HEK293 (cell line): ENCODE measurements around the gene ANGPTL4.

Experiments
- CTCF ChIA-PET: fragments of 350-600 bp; formaldehyde crosslinking; extraction: SDS; loops from one replicate; lab custom pipeline; 2021; ENCODE audit warnings: antibody characterized with exemption; lab: Yijun Ruan, JAX
- POLR2A ChIA-PET: fragments of 300-600 bp; formaldehyde crosslinking; extraction: SDS; loops from one replicate; lab custom pipeline; 2020; ENCODE audit warnings: antibody characterized with exemption, inconsistent platforms; lab: Yijun Ruan, JAX
- H3K27ac ChIP-seq: fragments of 200-500 bp; sonication (Bioruptor generic); 2 replicates; pipeline ENCODE4 v1.5.1; 2014; ENCODE audit warnings: low read depth, low read length, control low read depth, inconsistent platforms; ENCODE audit errors: extremely low read depth
- H3K36me3 ChIP-seq, 2 experiments: fragments of 200-500 bp in 1 of 2; sonication (Bioruptor generic) in 1 of 2; 1 replicate in 1 of 2; 2 replicates in 1 of 2; pipeline ENCODE4 v1.5.1; 2014 to 2017; ENCODE audit warnings: inconsistent platforms in 2 of 2, low read length in 2 of 2; ENCODE audit not compliant: control insufficient read depth in 2 of 2, insufficient read depth in 1 of 2
- H3K4me1 ChIP-seq: fragments of 200-500 bp; sonication (Bioruptor generic); 2 replicates; pipeline ENCODE4 v1.5.1; 2014; ENCODE audit warnings: mild to moderate bottlenecking, low read length, inconsistent platforms; ENCODE audit not compliant: control insufficient read depth, insufficient read depth
- H3K4me3 ChIP-seq: 2 replicates; pipeline ENCODE4 v1.5.1; 2011; ENCODE audit warnings: low read depth, mild to moderate bottlenecking, control low read depth, low read length, moderate library complexity
- H3K9me3 ChIP-seq: fragments of 200-500 bp; sonication (Bioruptor generic); 2 replicates; pipeline ENCODE4 v1.5.1; 2014; ENCODE audit warnings: low read depth, low read length, inconsistent platforms; ENCODE audit not compliant: control insufficient read depth, insufficient read depth
- BCL11A ChIP-seq: fragments of 450-650 bp; formaldehyde crosslinking; IDR thresholded peaks from 2 replicates; pipeline ENCODE4 v1.5.1; 2016; ENCODE audit warnings: low read depth, missing biosample characterization, missing genetic modification characterization
- GLIS2 ChIP-seq: fragments of 450-650 bp; formaldehyde crosslinking; IDR thresholded peaks from 2 replicates; pipeline ENCODE4 v1.5.1; 2016; ENCODE audit warnings: missing biosample characterization, missing genetic modification characterization
- KLF1 ChIP-seq: fragments of 450-650 bp; formaldehyde crosslinking; IDR thresholded peaks from 2 replicates; pipeline ENCODE4 v1.5.1; 2016; ENCODE audit warnings: missing biosample characterization, missing genetic modification characterization
- MYNN ChIP-seq: fragments of 450-650 bp; formaldehyde crosslinking; IDR thresholded peaks from 2 replicates; pipeline ENCODE4 v1.5.1; 2016; ENCODE audit warnings: missing biosample characterization, missing genetic modification characterization, borderline replicate concordance
- MZF1 ChIP-seq: fragments of 450-650 bp; formaldehyde crosslinking; IDR thresholded peaks from 2 replicates; pipeline ENCODE4 v1.5.1; 2017; ENCODE audit warnings: missing biosample characterization, missing genetic modification characterization, borderline replicate concordance
- PRDM1 ChIP-seq: fragments of 450-650 bp; formaldehyde crosslinking; IDR thresholded peaks from 2 replicates; pipeline ENCODE4; 2016; ENCODE audit warnings: missing biosample characterization, missing genetic modification characterization
- YY1 ChIP-seq: fragments of 450-650 bp; formaldehyde crosslinking; IDR thresholded peaks from 2 replicates; pipeline ENCODE4 v1.5.1; 2018; ENCODE audit warnings: missing biosample characterization, missing genetic modification characterization
- ZBTB1 ChIP-seq: fragments of 450-650 bp; formaldehyde crosslinking; IDR thresholded peaks from 2 replicates; pipeline ENCODE4 v1.5.1; 2016; ENCODE audit warnings: missing biosample characterization, missing genetic modification characterization
- ZBTB44 ChIP-seq: fragments of 450-650 bp; IDR thresholded peaks from 2 replicates; pipeline ENCODE4 v1.5.1; 2018; ENCODE audit warnings: missing biosample characterization, mild to moderate bottlenecking, missing genetic modification characterization
- ZBTB48 ChIP-seq: fragments of 450-650 bp; formaldehyde crosslinking; IDR thresholded peaks from 2 replicates; pipeline ENCODE4 v1.5.1; 2016; ENCODE audit warnings: missing biosample characterization, missing genetic modification characterization
- ZBTB7A ChIP-seq: fragments of 450-650 bp; formaldehyde crosslinking; IDR thresholded peaks from 2 replicates; pipeline ENCODE4 v1.5.1; 2016; ENCODE audit warnings: low read depth, missing biosample characterization, missing genetic modification characterization
- ZNF112 ChIP-seq: fragments of 450-650 bp; formaldehyde crosslinking; IDR thresholded peaks from 2 replicates; pipeline ENCODE4 v1.5.0; 2017; ENCODE audit warnings: missing biosample characterization, missing genetic modification characterization
- ZNF157 ChIP-seq: fragments of 450-650 bp; formaldehyde crosslinking; IDR thresholded peaks from 2 replicates; pipeline ENCODE4 v1.5.1; 2016; ENCODE audit warnings: missing biosample characterization, missing genetic modification characterization
- ZNF214 ChIP-seq: fragments of 450-650 bp; formaldehyde crosslinking; IDR thresholded peaks from 2 replicates; pipeline ENCODE4 v1.5.1; 2017; ENCODE audit warnings: missing biosample characterization, mild to moderate bottlenecking, missing genetic modification characterization, borderline replicate concordance
- ZNF292 ChIP-seq: fragments of 450-650 bp; formaldehyde crosslinking; IDR thresholded peaks from 2 replicates; pipeline ENCODE4 v1.5.1; 2016; ENCODE audit warnings: low read depth, missing biosample characterization, missing genetic modification characterization, borderline replicate concordance
- ZNF354C ChIP-seq: fragments of 450-650 bp; formaldehyde crosslinking; IDR thresholded peaks from 2 replicates; pipeline ENCODE4 v1.5.1; 2016; ENCODE audit warnings: missing biosample characterization, missing genetic modification characterization, low read depth, borderline replicate concordance
- ZNF362 ChIP-seq: fragments of 450-650 bp; formaldehyde crosslinking; IDR thresholded peaks from 2 replicates; pipeline ENCODE4 v1.5.1; 2016; ENCODE audit warnings: missing biosample characterization, missing genetic modification characterization
- ZNF549 ChIP-seq: fragments of 450-650 bp; IDR thresholded peaks from 2 replicates; pipeline ENCODE4 v1.5.1; 2018; ENCODE audit warnings: missing biosample characterization, missing genetic modification characterization, mild to moderate bottlenecking, inconsistent platforms, moderate library complexity
- ZNF639 ChIP-seq: fragments of 450-650 bp; formaldehyde crosslinking; IDR thresholded peaks from 2 replicates; pipeline ENCODE4 v1.5.1; 2016; ENCODE audit warnings: missing biosample characterization, missing genetic modification characterization
- ZNF645 ChIP-seq: fragments of 450-650 bp; formaldehyde crosslinking; IDR thresholded peaks from 2 replicates; pipeline ENCODE4; 2016; ENCODE audit warnings: missing biosample characterization, missing genetic modification characterization
- ZNF664 ChIP-seq: fragments of 450-650 bp; formaldehyde crosslinking; IDR thresholded peaks from 2 replicates; pipeline ENCODE4 v1.5.1; 2016; ENCODE audit warnings: missing biosample characterization, missing genetic modification characterization
- ZNF670 ChIP-seq: fragments of 450-650 bp; formaldehyde crosslinking; IDR thresholded peaks from 2 replicates; pipeline ENCODE4 v1.5.1; 2016; ENCODE audit warnings: missing biosample characterization, missing genetic modification characterization, low read depth
- ZNF785 ChIP-seq: fragments of 450-650 bp; formaldehyde crosslinking; IDR thresholded peaks from 2 replicates; pipeline ENCODE4 v1.5.1; 2016; ENCODE audit warnings: missing biosample characterization, missing genetic modification characterization
- ZNF843 ChIP-seq: fragments of 450-650 bp; formaldehyde crosslinking; IDR thresholded peaks from 2 replicates; pipeline ENCODE4 v1.5.1; 2016; ENCODE audit warnings: missing biosample characterization, missing genetic modification characterization
- ZSCAN4 ChIP-seq: fragments of 450-650 bp; formaldehyde crosslinking; IDR thresholded peaks from 2 replicates; pipeline ENCODE4 v1.5.1; 2017; ENCODE audit warnings: missing biosample characterization, missing genetic modification characterization
- ZSCAN5A ChIP-seq: fragments of 450-650 bp; formaldehyde crosslinking; IDR thresholded peaks from 2 replicates; pipeline ENCODE4 v1.5.1; 2016; ENCODE audit warnings: missing biosample characterization, missing genetic modification characterization
- TF ChIP-seq, protein P1 (sequence below): fragments of 450-650 bp; formaldehyde crosslinking; optimal IDR thresholded peaks from 2 replicates; pipeline ENCODE3; 2016; ENCODE audit warnings: missing biosample characterization, mild to moderate bottlenecking, missing genetic modification characterization

The ANGPTL4 gene

GRCh38 chr19:8321067-8321985, 42.6 kb upstream of the ANGPTL4 start, which contains the start of the genes NDUFA7 and RPS28:
TSS of gene NDUFA7 (minus strand) at chr19:8321375. CDS start at chr19:8321358, 17 bp downstream.
TSS of gene RPS28 (plus strand) at chr19:8321496. CDS start at chr19:8321531, 35 bp downstream.
- ChIA-PET POLR2A (interaction anchor here (0.6 to 2.0 kb wide), 16 partner anchors 9 to 1252 kb away, joined by 3 to 22 read pairs (median 4); partner anchors contain the start of genes RAB11B, ZNF414 and ZNF557), CTCF (interaction anchor here (0.7 to 1.0 kb wide), 4 partner anchors 31 to 258 kb away, joined by 3 to 4 read pairs (median 3); no protein-coding TSS in a partner anchor)
- peaks cover 5% of the 10 kb centered on the region; the same call in 1 of the 2 replicates for H3K4me1 ChIP-seq
- peak within 1 kb of the TSS; percentile 97 for H3K4me3 ChIP-seq
- H3K9me3 ChIP-seq = no peaks in the 10 kb centered on the region
- H3K36me3 ChIP-seq = peaks cover 7 to 40% of the 10 kb centered on the region in 2 experiments
- peak within 1 kb of the TSS; percentile 83 for H3K27ac ChIP-seq
- TF ChIP-seq KLF1 (tag by site-specific recombination) (peak; percentile 75), MYNN (tag by site-specific recombination) (no peak), ZSCAN5A (tag by site-specific recombination) (peak; percentile 19; the same call in 1 of the 2 replicates), ZNF785 (tag by site-specific recombination) (no peak), ZNF292 (tag by site-specific recombination) (no peak), ZSCAN4 (tag by site-specific recombination) (no peak; the same call in 1 of the 2 replicates), ZNF664 (no peak), PRDM1 (tag by site-specific recombination) (no peak), MZF1 (no peak), ZNF354C (tag by site-specific recombination) (no peak), ZNF362 (tag by site-specific recombination) (no peak), ZBTB48 (tag by site-specific recombination) (0 out of 2 replicates have a peak, but pooled peaks have one; percentile 13), ZNF112 (tag by site-specific recombination) (no peak), ZNF843 (tag by site-specific recombination) (peak; percentile 30; the same call in 1 of the 2 replicates), ZNF645 (tag by site-specific recombination) (0 out of 2 replicates have a peak, but pooled peaks have one; percentile 26), ZNF549 (tag by site-specific recombination) (no peak), BCL11A (no peak), ZBTB1 (tag by site-specific recombination) (no peak), ZNF670 (tag by site-specific recombination) (no peak), YY1 (peak; percentile 95), ZNF157 (tag by site-specific recombination) (no peak), ZBTB7A (tag by site-specific recombination) (peak; percentile 67; the same call in 1 of the 2 replicates), ZNF214 (tag by site-specific recombination) (no peak), ZBTB44 (no peak), ZNF639 (peak; percentile 81), GLIS2 (tag by site-specific recombination) (no peak)
- TF ChIP-seq, protein P1, sequence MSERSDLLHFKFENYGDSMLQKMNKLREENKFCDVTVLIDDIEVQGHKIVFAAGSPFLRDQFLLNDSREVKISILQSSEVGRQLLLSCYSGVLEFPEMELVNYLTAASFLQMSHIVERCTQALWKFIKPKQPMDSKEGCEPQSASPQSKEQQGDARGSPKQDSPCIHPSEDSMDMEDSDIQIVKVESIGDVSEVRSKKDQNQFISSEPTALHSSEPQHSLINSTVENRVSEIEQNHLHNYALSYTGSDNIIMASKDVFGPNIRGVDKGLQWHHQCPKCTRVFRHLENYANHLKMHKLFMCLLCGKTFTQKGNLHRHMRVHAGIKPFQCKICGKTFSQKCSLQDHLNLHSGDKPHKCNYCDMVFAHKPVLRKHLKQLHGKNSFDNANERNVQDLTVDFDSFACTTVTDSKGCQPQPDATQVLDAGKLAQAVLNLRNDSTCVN = peak; percentile 42
